Glutamatergic neuron (in vitro differentiated cells): Measurements from ENCODE around the gene SLF1. TPM values are rescaled to one million over a fixed set of nuclear protein-coding genes. Genes with fewer than 3 reads are reported as not detected.
"Not testable (repeated sequence)": the region's sequence is repeated elsewhere in the genome, so short reads cannot be mapped to it uniquely, and the experiment has no call there.

Source experiments
- DNase-seq: peaks from one replicate; pipeline ENCODE4 v3.0.0; 2022
- H3K27ac Mint-ChIP-seq: one replicate; pipeline ENCODE4 v1.8.0; 2020; ENCODE audit warnings: mild to moderate bottlenecking, mixed read lengths, inconsistent platforms; ENCODE audit not compliant: unreplicated experiment
- H3K27me3 Mint-ChIP-seq: one replicate; pipeline ENCODE4 v1.8.0; 2020; ENCODE audit warnings: mild to moderate bottlenecking, moderate library complexity, mixed read lengths, inconsistent platforms; ENCODE audit not compliant: unreplicated experiment
- H3K36me3 Mint-ChIP-seq: one replicate; pipeline ENCODE4 v1.8.0; 2020; ENCODE audit warnings: mild to moderate bottlenecking, mixed read lengths, inconsistent platforms; ENCODE audit not compliant: unreplicated experiment
- H3K4me1 Mint-ChIP-seq: one replicate; pipeline ENCODE4 v1.8.0; 2020; ENCODE audit warnings: mild to moderate bottlenecking, low read depth, mixed read lengths, inconsistent platforms; ENCODE audit not compliant: unreplicated experiment
- H3K4me3 Mint-ChIP-seq: one replicate; pipeline ENCODE4 v1.8.0; 2020; ENCODE audit warnings: mild to moderate bottlenecking, mixed read lengths, inconsistent platforms; ENCODE audit not compliant: unreplicated experiment
- H3K9me3 Mint-ChIP-seq: one replicate; pipeline ENCODE4 v1.8.0; 2020; ENCODE audit warnings: mild to moderate bottlenecking, moderate library complexity, mixed read lengths, inconsistent platforms; ENCODE audit not compliant: unreplicated experiment
- CTCF ChIP-seq: fragments of 200-600 bp; sonication (generic); IDR thresholded peaks from one replicate; pipeline ENCODE4 v1.5.0; 2021; ENCODE audit not compliant: partially characterized antibody, unreplicated experiment
- long read RNA-seq: library from polyadenylated mRNA; unstranded; transcript quantifications from one replicate; pipeline ENCODE4 v2.0.0, GENCODE V29; 2020; ENCODE audit not compliant: unreplicated experiment
- total RNA-seq: library from RNA; stranded (reverse); fragmentation: NEBNext Ultra II Directional; extraction: Animal tissue kit (Norgen Biotek cat#: 25700); gene quantifications from one replicate; pipeline ENCODE4 v1.2.1, GENCODE V29; 2021; ENCODE audit not compliant: unreplicated experiment

The SLF1 gene
- 2.6 TPM for total RNA-seq
- long read RNA-seq, partial matches to known transcripts: 5 of 6 reads
- long read RNA-seq, other reads (novel, unspliced or antisense): 1 of 6 reads

GRCh38 chr5:94618493-94619328 lies at the start of gene SLF1, which contains the start of gene KIAA0825:
TSS of gene SLF1 (plus strand) at chr5:94618669. CDS start at chr5:94628811, 10,142 bp downstream.
TSS of gene KIAA0825 (minus strand) at chr5:94618604. CDS start at chr5:94537126, 81,478 bp downstream.
- Mint-ChIP-seq H3K36me3 (no peaks in the 10 kb centered on the region), H3K4me3 (peak within 1 kb of the TSS; percentile 95), H3K27me3 (peaks cover 5% of the 10 kb centered on the region), H3K4me1 (peaks cover 9% of the 10 kb centered on the region), H3K27ac (peak within 1 kb of the TSS; percentile 74), H3K9me3 (no peaks in the 10 kb centered on the region)
- no peak for TF ChIP-seq CTCF
- peak; percentile 91 for DNase-seq

GRCh38 chr5:94571415-94571814 lies 47.1 kb upstream of the SLF1 start:
- no peaks in the 10 kb centered on the region for H3K4me1 Mint-ChIP-seq
- no peaks in the 10 kb centered on the region for H3K9me3 Mint-ChIP-seq
- H3K27ac Mint-ChIP-seq: no peak overlapping the region
- peaks cover 2% of the 10 kb centered on the region for H3K27me3 Mint-ChIP-seq
- no peak for TF ChIP-seq CTCF
- no peaks in the 10 kb centered on the region for H3K36me3 Mint-ChIP-seq
- DNase-seq: no peak
- H3K4me3 Mint-ChIP-seq: no peak overlapping the region

- H3K4me1 Mint-ChIP-seq, DNase-seq, H3K4me3 Mint-ChIP-seq, H3K36me3 Mint-ChIP-seq, H3K9me3 Mint-ChIP-seq, H3K27ac Mint-ChIP-seq, H3K27me3 Mint-ChIP-seq: not testable (repeated sequence)
Observed at GRCh38 chr5:94573349-94573748, 45.1 kb upstream of the SLF1 start.

- Mint-ChIP-seq H3K27me3 (peaks cover 2% of the 10 kb centered on the region), H3K9me3 (no peaks in the 10 kb centered on the region), H3K27ac (no peak overlapping the region), H3K36me3 (no peaks in the 10 kb centered on the region), H3K4me1 (no peaks in the 10 kb centered on the region), H3K4me3 (no peak overlapping the region)
- DNase-seq: no peak
- no peak for TF ChIP-seq CTCF
Observed at GRCh38 chr5:94575196-94575595, 43.3 kb upstream of the SLF1 start.

GRCh38 chr5:94577466-94578245 lies 40.8 kb upstream of the SLF1 start:
- no peaks in the 10 kb centered on the region for H3K9me3 Mint-ChIP-seq
- H3K27ac Mint-ChIP-seq: no peak overlapping the region
- no peaks in the 10 kb centered on the region for H3K4me1 Mint-ChIP-seq
- DNase-seq: no peak
- TF ChIP-seq CTCF: no peak
- no peaks in the 10 kb centered on the region for H3K36me3 Mint-ChIP-seq
- no peak overlapping the region for H3K4me3 Mint-ChIP-seq
- H3K27me3 Mint-ChIP-seq: peaks cover 2% of the 10 kb centered on the region
